HG03571 (cell line): Measurements from ENCODE around the gene ARFGEF2.
"Not testable (repeated sequence)": the region's sequence is repeated elsewhere in the genome, so short reads cannot be mapped to it uniquely, and the experiment has no call there.

Experiments
- ATAC-seq: cut with Tn5 transposase; IDR thresholded peaks from one replicate; pipeline ENCODE4 v1.9.1; 2021; ENCODE audit not compliant: unreplicated experiment

ARFGEF2 gene

DNA sequence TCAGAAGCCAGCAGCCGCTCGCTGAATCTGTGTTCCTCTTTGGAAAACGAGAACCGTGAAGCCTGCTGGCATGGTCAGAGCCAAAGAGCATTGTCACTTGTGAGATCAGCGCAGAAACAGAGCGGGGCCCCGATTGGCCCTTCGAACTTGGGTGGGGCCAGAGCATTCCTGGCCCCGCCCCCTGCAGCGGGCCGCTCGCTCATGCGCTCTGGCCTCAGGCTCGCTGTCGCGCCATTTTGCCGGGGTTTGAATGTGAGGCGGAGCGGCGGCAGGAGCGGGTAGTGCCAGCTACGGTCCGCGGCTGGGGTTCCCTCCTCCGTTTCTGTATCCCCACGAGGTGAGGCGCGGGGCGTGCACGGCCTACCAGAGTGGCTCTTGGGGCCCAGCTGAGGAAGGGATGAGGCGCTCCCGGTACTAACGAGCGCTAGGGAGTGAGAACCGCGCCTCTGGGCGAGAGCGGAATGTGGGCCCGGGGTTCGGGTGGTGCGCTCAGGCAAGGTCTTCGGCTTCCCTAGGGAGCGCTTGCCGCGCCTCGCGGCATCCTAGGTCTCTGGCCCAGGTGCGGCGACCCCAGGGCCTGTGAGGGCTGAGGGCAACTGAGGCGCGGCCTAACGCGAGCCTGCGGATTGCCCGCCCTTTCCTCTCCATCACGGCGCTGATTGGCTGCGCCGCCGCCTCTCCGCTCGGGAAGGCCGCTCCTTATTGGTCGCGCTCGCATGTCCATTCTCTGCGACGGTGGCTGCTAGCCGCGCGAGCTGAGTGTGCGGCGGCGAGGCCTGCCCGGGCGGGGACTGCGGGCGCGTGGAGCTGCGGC is 124.8 kb downstream of the ARFGEF2 start, which contains the start of gene CSE1L:
CSE1L (plus strand) TSS at position 226 of the 814 bp plus-strand sequence. CDS start 12,152 bp downstream, outside the sequence.
- peak; percentile 78 for ATAC-seq

- ATAC-seq: no peak
These were observed 130.8 kb downstream of the ARFGEF2 start for GRCh38 chr20:49052334-49052733.

DNA sequence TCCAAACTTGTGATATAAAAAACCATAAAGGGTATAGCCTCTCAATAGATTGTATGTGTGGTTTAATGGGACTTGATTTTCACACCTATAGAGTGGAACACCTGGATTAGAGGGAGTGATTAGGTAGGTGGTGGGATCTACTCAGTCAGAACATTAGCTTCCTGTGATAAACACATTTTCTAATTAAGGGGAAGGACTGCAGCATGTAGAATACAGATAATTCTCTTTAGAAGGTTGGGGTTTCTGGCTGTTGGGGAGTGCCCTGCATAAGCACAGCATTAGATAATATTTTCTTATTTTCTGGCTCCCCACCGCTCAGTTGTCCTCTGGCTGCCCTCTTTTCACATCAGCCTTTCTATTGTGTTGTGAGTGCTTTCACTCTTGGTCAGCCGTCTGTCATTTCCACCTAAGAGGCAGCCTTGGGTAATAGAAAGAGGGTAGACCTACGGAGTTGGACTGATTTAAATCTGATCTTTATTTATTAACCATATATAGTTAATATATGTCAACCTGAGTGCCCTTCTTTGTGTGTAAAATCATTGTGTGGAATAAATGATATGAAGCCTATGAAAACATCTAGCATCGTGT is 132.6 kb downstream of the ARFGEF2 start:
- ATAC-seq: peak; percentile 53

- no peak for ATAC-seq
These were observed 141.8 kb downstream of the ARFGEF2 start for GRCh38 chr20:49063279-49063678.

DNA sequence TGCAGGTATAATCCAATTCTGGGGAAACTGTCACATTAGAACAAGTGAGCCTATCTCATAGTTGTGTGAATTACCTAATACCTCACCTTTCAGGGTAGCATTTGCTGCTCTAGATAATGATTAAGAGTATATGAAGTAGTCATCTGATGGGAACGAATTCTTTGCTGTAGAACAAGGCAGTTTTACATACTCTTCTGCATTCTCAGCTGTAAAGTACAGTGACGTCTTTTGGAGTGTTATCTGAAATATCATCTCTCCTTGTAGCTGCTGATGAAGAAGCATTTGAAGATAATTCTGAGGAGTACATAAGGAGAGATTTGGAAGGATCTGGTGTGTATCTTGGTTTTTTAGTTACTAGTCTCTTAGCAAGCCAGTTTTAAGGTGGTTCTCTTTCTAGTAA is 153.0 kb downstream of the ARFGEF2 start:
- ATAC-seq: no peak

DNA sequence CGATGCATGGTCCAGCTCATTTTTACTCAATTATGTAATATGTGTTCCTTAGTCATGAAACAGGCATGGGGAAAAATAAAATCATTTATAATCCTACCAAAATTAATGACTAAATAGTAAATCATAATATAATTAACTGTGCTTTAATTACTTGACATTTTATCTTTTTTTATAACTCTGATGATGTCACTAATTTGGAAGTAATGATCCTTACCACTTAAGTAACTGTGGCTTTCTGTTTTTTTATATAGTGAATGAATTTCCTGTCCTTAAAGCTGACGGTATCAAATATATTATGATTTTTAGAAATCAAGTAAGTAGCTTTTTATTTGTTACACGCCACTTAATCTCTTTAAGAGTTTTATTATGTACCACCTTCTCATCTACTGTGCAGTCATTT is 156.8 kb downstream of the ARFGEF2 start:
- no peak for ATAC-seq

DNA sequence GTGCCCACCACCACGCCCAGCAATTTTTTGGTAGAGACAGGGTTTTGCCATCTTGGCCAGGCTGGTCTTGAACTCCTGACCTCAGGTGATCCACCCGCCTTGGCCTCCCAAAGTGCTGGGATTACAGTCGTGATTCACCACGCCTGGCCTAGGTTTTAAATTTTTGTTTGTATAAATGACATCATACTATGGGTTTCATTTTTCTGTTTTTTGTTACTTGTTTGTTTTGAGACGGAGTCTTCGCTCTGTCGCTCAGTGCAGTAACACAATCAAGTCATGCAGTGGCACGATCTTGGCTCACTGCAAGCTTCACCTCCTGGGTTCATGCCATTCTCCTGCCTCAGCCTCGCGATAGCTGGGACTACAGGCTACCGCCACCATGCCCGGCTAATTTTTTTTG is 160.8 kb downstream of the ARFGEF2 start:
- ATAC-seq: not testable (repeated sequence)
